Lower leg skin (tissue), 4 donors: ENCODE data around the gene PDCD5. TPM values are rescaled to one million over a fixed set of nuclear protein-coding genes. Genes with fewer than 3 reads are reported as not detected.
"Not testable (repeated sequence)": the region's sequence is repeated elsewhere in the genome, so short reads cannot be mapped to it uniquely, and the experiment has no call there.

Source experiments
- DNase-seq, 2 donors: peaks; one replicate each; pipeline ENCODE4 v3.0.0-alpha.2; 2019; ENCODE audit warnings: low spot score in 2 of 2
- H3K4me3 ChIP-seq: fragments of 200-600 bp; sonication (generic); 2 replicates; pipeline ENCODE4 v1.5.1; 2017; ENCODE audit warnings: mild to moderate bottlenecking, low read depth; ENCODE audit not compliant: poor library complexity, severe bottlenecking
- POLR2A ChIP-seq, 2 donors: fragments of 450-650 bp; IDR thresholded peaks; one replicate each; pipeline ENCODE4 v1.6.1; 2016 to 2017; ENCODE audit warnings: antibody characterized with exemption in 2 of 2, mild to moderate bottlenecking in 1 of 2, moderate library complexity in 1 of 2
- WGBS, 2 donors: methylation state at CpG; one replicate each; pipeline ENCODE4 v1.1.5; 2018; 5-methylcytosine and 5-hydroxymethylcytosine counted together
- intact Hi-C: fragments of 100-400 bp; cut with DNase I; formaldehyde crosslinking; loops from one replicate; pipeline ENCODE4 v1.15.0; 2023; ENCODE audit warnings: low total_unique reads
- total RNA-seq, 4 donors: library from RNA; depleted of rRNA; stranded (reverse); fragments of >200 nt; gene quantifications; one replicate each; pipeline ENCODE4 v1.1.0, GENCODE V29; 2016
- TF ChIP-seq, protein P1 (sequence below), 3 donors: fragments of 450-650 bp; IDR thresholded peaks; one replicate each; pipeline ENCODE4 v1.5.1; 2016; ENCODE audit warnings: antibody characterized with exemption in 3 of 3, mild to moderate bottlenecking in 3 of 3, moderate library complexity in 2 of 3

Gene PDCD5
- total RNA-seq, 4 donors from 2014 or later, result 56.4 to 88.2 (median 63.7) TPM

DNA sequence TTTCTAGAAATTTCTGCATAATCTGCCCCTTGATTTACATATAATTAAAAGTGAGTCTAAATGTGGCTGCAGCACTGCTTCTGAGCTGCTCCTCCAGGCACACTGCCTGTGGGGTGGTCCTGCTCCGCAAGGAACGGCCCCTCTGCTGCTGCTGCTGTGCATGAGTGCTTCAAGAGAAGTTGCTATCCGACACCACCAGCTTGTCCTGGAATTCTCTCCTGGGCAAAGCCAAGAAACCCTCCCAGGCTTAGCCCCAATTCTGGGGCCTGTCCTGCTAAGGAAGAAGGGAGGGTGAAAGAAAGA is 7.5 kb upstream of the PDCD5 start:
- intact Hi-C loops, result no loop called here
- peak in 1 of 2 donors; percentile 52 for DNase-seq
- no peak for TF ChIP-seq POLR2A (IDR thresholded peaks at IDR 0.05)
- TF ChIP-seq, protein P1, sequence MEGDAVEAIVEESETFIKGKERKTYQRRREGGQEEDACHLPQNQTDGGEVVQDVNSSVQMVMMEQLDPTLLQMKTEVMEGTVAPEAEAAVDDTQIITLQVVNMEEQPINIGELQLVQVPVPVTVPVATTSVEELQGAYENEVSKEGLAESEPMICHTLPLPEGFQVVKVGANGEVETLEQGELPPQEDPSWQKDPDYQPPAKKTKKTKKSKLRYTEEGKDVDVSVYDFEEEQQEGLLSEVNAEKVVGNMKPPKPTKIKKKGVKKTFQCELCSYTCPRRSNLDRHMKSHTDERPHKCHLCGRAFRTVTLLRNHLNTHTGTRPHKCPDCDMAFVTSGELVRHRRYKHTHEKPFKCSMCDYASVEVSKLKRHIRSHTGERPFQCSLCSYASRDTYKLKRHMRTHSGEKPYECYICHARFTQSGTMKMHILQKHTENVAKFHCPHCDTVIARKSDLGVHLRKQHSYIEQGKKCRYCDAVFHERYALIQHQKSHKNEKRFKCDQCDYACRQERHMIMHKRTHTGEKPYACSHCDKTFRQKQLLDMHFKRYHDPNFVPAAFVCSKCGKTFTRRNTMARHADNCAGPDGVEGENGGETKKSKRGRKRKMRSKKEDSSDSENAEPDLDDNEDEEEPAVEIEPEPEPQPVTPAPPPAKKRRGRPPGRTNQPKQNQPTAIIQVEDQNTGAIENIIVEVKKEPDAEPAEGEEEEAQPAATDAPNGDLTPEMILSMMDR (IDR thresholded peaks at IDR 0.05), result no peak
- WGBS, 2 donors, result 49 to 77% methylated on average over 3 of the region's 3 CpGs
- no peak overlapping the region for H3K4me3 ChIP-seq

DNA sequence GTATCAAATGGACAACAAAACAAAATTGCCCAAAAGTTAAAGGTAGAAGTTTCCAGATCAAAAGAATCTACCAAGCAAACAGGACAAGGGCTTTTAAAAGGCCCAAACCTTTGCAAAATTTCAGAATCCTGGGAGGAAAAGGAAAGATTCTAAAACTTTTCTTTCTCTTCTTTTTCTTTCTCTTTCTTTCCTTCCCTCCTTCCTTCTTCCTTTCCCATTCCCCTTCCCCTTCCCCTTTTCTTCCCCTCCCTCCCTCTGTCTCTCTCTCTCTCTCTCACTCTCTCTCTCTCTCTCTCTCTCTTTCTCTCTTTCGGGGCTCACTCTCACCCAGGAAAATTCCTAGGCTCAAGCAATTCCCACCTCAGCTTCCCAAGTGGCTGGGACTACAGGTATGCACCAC is 4.2 kb upstream of the PDCD5 start:
- no peak for DNase-seq
- no peak for TF ChIP-seq POLR2A (IDR thresholded peaks at IDR 0.05)
- TF ChIP-seq, protein P1 (IDR thresholded peaks at IDR 0.05), result no peak
- intact Hi-C loops, result no loop called here
- WGBS, 2 donors, result 78 to 82% methylated on average over 1 of the region's 1 CpG
- H3K4me3 ChIP-seq, result no peak overlapping the region

DNA sequence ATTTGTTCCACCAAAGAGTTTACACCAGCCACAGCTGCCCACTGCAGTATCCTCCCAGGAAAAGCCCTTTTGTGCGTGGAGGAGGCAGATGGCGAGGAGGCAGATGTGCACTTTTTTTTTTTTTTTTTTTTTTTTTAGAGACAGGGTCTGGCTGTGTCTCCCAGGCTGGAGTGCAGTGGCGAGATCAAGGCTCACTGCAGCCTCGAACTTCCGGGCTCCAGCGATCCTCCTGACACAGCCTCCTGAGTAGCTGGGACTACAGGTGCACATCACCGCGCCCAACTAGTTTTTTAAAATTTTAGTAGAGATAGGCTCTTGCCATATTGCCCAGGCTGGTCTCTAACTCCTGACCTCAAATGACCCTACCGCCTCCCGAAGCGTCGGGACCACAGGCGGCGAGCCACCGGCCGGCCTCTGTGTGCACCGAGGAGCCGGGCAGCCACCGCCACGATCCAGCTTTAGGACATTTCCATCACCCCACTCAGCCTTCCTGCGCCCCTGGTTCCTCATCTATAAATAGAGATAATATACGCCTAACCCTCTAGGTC is 563 bp upstream of the PDCD5 start:
- intact Hi-C loops, result no loop called here
- TF ChIP-seq, protein P1 (IDR thresholded peaks at IDR 0.05), result no peak
- no peak for TF ChIP-seq POLR2A (IDR thresholded peaks at IDR 0.05)
- H3K4me3 ChIP-seq, result peak overlapping the region; percentile 52
- 20 to 23% methylated on average over 22 of the region's 22 CpGs for WGBS, 2 donors
- no peak for DNase-seq

DNA sequence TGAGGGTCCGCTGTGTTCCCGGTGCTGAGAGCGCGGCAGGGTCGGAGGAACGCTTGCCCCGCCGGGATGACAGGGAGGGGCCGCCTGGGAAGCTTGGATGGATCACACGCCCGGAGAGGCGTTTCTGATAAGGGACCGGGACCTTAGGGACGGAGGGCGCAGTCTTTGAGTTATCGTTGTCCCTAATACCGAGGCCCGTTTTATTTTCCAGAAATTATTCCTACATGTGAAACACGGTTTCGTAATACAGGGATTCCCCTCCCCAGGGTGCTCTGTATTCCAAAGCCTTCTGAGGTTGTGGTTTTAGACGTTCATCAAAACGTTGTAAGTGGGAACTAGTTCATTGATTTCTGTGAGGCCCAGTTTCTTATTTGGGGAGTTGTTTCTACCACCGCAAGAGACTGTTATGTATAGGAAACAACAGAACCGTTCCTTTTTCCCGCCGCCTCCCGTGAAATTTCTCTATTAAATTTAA is 752 bp downstream of the PDCD5 start:
- intact Hi-C loops, result no loop called here
- no peak for TF ChIP-seq POLR2A (IDR thresholded peaks at IDR 0.05)
- TF ChIP-seq, protein P1 (IDR thresholded peaks at IDR 0.05), result no peak
- no peak for DNase-seq
- WGBS, 2 donors, result 2 to 3% methylated on average over 27 of the region's 27 CpGs
- peak overlapping the region; percentile 89 for H3K4me3 ChIP-seq

DNA sequence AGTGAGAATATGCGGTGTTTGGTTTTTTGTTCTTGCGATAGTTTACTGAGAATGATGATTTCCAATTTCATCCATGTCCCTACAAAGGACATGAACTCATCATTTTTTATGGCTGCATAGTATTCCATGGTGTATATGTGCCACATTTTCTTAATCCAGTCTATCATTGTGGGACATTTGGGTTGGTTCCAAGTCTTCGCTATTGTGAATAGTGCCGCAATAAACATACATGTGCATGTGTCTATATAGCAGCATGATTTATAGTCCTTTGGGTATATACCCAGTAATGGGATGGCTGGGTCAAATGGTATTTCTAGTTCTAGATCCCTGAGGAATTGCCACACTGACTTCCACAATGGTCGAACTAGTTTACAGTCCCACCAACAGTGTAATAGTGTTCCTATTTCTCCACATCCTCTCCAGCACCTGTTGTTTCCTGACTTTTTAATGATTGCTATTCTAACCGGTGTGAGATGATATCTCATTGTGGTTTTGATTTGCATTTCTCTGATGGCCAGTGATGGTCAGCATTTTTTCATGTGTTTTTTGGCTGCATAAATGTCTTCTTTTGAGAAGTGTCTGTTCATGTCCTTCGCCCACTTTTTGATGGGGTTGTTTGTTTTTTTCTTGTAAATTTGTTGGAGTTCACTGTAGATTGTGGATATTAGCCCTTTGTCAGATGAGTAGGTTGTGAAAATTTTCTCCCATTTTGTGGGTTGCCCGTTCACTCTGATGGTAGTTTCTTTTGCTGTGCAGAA is 6.9 kb downstream of the PDCD5 start:
- H3K4me3 ChIP-seq, DNase-seq, intact Hi-C loops: not testable (repeated sequence)
- 98 to 99% methylated on average over 6 of the region's 8 CpGs for WGBS, 2 donors

DNA sequence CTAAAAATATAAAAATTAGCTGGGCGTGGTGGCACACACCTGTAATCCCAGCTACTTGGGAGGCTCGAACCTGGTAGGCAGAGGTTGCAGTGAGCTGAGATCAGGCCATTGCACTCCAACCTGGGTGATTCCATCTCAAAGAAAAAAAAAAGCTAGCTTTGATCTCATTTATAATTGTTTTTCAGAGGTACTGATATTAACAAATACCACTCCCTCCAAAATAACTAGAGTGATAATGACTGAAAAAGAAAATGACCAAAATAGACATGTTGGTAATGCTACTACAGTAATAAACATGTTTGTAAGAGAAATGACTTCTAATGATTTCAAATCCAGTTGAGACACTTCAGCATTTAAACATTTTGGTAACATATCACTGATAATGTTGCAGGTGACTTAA is 13.0 kb downstream of the PDCD5 start:
- peak in 1 of 2 donors; percentile 2 for DNase-seq
- 98 to 100% methylated on average over 2 of the region's 2 CpGs for WGBS, 2 donors
- intact Hi-C loops, result no loop called here
- no peak overlapping the region for H3K4me3 ChIP-seq
- no peak for TF ChIP-seq POLR2A (IDR thresholded peaks at IDR 0.05)
- TF ChIP-seq, protein P1 (IDR thresholded peaks at IDR 0.05), result no peak
